GM12878 (cell line): ENCODE results near the gene SSBP4.

Experiments
- ATF3 ChIP-seq: IDR thresholded peaks from 2 replicates; pipeline ENCODE4 v1.6.1; 2011; ENCODE audit warnings: low read depth, mild to moderate bottlenecking, low read length, moderate library complexity, borderline replicate concordance; ENCODE audit errors: extremely low read depth
- CTCF ChIP-seq, 3 experiments: IDR thresholded peaks in 2 of 3; conservative IDR thresholded peaks in 1 of 3; 2 replicates each; pipeline ENCODE4 v1.5.1; 2011; ENCODE audit warnings: low read depth in 3 of 3, low read length in 3 of 3, mild to moderate bottlenecking in 3 of 3, control low read depth in 2 of 3, moderate library complexity in 2 of 3, inconsistent platforms in 1 of 3, mixed read lengths in 1 of 3; ENCODE audit not compliant: control insufficient read depth in 2 of 3, insufficient read depth in 1 of 3; ENCODE audit errors: extremely low read depth in 1 of 3
- POLR2AphosphoS5 ChIP-seq: IDR thresholded peaks from 2 replicates; pipeline ENCODE4 v1.6.1; 2011; ENCODE audit warnings: mild to moderate bottlenecking, low read length, inconsistent platforms
- RCOR1 ChIP-seq: conservative IDR thresholded peaks from 2 replicates; pipeline ENCODE4 v1.6.1; 2012; ENCODE audit warnings: low read depth, low read length, improper control_type of control experiment
- TCF7 ChIP-seq: IDR thresholded peaks from 2 replicates; pipeline ENCODE4 v1.6.1; 2014; ENCODE audit warnings: antibody characterized with exemption, borderline replicate concordance

GRCh38 chr19:18428173-18428786 is 9.1 kb downstream of the SSBP4 start:
- no peak for TF ChIP-seq RCOR1
- no peak for TF ChIP-seq CTCF (IDR thresholded peaks at IDR 0.05 in 2 of 3, conservative IDR thresholded peaks at IDR 0.05 in 1 of 3; ENCODE audit: control insufficient read depth in 2 of 3, extremely low read depth in 1 of 3, insufficient read depth in 1 of 3, low read depth in 3 of 3, low read length in 3 of 3)
- no peak for TF ChIP-seq TCF7
- no peak for TF ChIP-seq POLR2AphosphoS5
- no peak for TF ChIP-seq ATF3
